GM19099 (cell line): ENCODE data around the gene AVPR1A.

Source experiments
- POLR2A ChIP-seq: IDR thresholded peaks from 3 replicates; pipeline ENCODE4 v1.6.1; 2011; ENCODE audit warnings: low read depth; ENCODE audit not compliant: insufficient read length; ENCODE audit errors: extremely low read depth

The AVPR1A gene

DNA sequence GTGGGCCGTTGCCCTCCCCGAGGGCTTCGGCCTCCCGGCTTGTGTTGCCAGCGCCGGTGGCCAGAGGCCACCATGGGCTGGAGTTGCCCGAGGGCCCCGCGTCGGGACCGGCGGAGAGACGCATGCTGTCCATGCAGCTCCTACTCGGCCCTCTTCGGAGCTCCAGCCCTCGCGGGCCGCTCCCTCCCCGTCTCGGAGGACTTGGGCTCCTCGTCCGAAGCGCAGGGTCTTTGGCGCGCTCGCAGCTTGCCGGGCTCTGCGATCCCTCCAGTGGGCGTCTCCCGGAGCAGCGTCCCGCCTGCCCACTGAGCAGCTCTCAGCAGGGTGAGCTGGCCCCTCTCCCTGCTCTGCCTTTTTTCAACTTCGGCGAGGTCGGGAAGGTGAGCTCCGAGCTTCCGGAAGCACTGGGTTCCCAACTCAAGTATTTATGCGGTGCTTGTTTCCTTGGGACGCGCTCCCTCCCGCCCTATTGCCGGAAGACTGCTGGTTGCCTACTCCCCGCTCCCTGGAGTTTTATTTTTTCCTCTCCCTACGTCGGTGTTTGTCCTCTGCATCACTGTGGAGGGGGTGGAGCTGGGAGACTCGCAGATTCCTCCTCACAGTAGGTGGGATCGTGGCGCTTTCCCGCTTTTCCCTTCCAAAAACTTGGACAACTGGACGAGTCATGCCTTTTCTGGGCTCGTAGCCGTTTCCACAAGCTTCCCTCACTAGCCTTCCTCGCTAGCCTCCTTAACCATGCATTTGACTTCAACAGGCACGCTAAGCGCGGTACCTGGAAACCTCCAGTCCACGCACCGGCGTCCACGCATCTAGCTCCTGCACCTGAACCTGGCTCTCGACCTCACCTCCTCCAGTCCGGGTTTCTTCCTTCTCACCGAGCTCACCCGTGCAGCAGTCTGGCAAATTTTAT lies at the start of gene AVPR1A:
Gene AVPR1A, minus strand, starts transcription at position 489 of the 910 bp plus-strand sequence. Its CDS starts 365 bp downstream, at position 124.
- no peak for TF ChIP-seq POLR2A

DNA sequence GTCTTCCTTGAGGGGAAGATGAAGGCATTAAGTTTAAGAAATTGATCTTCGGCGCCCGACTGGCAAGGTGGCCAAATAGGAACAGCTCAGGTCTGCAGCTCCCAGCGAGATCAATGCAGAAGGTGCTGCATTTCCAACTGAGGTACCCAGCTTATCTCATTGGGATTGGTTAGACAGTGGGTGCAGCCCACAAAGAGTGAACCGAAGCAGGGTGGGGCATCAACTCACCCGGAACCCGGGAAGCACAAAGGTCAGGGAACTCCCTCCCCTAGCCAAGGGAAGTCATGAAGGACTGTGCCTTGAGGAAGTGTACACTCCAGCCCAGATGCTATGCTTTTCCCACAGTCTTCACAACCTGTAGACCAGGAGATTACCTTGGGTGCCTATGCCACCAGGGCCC lies 45.2 kb upstream of the AVPR1A start:
- no peak for TF ChIP-seq POLR2A

DNA sequence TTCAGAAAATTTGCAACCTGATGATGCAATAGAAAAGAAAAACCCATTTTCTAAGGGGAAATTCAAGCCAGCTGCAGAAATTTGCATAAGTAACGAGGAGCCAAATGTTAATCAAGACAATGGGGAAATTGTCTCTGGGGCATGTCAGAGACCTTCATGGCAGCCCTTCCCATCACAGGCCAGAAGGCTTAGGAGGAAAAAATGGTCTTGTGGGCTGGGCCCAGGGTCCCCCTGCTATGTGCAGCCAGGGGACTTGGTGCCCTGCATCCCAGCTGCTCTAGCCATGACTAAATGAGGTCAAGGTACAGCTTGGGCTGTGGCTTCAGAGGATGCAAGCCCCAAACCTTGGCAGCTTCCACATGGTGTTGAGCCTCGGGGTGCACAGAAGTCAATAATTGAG lies 28.2 kb upstream of the AVPR1A start:
- TF ChIP-seq POLR2A, result no peak

DNA sequence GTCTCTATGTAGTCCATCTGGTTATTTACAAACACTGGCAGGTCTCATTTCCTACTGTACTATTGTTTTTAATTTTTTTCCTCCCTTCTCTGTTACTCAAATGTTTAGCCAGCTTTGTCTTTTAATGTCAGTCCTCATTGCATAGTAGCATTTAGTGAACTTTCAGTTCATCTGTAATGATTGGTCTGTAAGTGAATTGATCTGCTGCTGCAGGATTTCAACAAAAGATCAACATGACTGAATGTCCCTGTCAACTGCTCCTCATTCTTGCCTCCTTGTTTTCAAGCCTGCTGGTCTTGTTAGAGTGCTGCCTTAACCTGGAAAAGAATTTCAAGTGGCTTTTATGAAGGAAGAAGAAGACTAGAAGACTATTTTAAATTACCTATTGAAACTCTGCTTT lies 19.3 kb upstream of the AVPR1A start:
- no peak for TF ChIP-seq POLR2A

DNA sequence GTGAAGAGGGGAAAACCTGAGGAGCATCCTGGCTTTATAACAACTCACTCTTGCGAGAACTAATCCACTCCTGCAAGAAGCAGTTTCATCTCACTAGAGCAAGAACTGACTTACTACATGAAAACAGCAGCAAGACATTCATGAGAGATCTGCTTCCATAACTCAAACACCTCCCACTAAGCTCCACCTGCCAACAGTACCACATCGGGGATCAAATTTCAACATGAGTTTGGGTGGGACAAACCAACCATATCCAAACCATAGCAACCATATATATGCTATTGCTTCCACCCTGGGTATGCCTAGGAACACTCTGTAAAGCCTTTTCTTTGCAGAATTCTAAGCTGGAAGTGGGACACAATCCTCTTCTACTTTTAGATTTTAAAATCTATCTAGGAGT lies 13.9 kb upstream of the AVPR1A start:
- no peak for TF ChIP-seq POLR2A

DNA sequence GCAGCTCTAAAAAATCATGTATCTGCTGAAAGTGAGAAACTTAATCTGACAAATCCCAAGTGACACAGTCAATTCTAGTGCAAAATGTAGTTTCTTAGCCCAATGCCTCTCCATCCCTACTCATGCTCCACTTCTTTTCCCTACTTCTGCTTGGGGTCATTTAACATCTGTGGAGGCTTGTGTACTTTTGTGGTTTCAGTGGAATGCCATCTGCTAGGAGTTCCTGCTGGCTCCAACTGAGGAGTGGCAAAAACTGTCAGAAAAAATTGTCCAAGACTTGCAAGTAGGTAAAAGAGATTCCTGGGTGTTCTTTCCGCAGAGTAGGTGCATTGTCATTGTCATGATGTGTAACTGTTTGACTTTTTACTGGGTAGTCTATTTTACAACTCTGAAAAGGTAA lies 12.5 kb upstream of the AVPR1A start:
- no peak for TF ChIP-seq POLR2A

DNA sequence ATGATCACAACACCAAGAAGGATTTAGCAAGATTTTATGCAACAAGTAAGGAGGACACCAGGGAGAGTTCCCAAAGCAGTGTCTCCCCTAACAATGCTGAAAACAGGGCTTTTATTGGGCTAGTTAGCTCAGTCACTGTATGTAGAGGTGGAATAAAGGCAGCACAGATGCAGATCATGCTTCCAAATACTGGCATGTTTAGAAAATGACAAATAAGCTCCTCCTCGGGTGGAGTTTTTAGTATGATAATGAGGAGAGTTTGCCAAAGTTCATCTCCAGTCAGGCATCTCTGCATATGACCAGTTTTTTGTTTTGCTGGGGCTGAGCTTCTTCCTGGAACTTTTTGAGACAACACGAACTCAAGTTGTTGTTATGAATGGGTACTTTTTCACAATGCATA lies 4.4 kb upstream of the AVPR1A start:
- no peak for TF ChIP-seq POLR2A

DNA sequence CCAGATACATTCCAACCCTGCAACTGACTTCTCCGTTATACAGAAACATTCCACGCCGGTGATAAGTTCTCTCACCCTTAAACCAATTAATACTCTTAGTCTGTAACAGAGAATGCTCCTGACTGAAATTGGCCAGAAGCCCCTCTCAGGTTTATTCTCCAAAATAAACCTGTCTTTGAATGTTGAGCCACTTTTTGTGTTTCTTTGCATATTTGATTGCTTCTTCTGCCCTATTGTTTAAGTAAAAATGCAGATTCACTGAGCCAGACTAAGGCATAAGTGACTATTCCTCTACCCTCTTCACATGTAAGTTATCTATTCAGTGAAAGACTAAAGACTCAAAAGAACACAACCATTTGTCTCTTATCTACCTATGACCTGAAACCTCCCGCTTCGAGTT lies 3.6 kb upstream of the AVPR1A start:
- no peak for TF ChIP-seq POLR2A

DNA sequence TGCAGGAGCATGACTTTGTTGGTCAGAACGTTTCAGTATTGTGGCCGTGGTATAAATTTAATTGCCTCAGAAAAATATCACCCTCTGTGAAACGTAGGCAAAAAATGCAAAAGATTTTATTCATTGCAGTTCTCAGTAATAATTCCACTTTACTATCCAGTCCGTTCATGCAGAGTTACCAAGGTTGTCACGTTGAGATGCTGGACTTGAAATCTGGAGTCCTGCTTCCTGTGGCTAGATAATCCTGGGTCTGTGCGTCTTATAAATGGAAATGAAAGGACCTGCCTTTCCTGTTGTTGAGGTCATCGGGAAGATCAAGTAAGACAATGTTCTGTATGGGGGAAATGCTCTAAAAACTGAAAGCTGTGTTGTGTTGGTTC lies 1.3 kb upstream of the AVPR1A start:
- no peak for TF ChIP-seq POLR2A

DNA sequence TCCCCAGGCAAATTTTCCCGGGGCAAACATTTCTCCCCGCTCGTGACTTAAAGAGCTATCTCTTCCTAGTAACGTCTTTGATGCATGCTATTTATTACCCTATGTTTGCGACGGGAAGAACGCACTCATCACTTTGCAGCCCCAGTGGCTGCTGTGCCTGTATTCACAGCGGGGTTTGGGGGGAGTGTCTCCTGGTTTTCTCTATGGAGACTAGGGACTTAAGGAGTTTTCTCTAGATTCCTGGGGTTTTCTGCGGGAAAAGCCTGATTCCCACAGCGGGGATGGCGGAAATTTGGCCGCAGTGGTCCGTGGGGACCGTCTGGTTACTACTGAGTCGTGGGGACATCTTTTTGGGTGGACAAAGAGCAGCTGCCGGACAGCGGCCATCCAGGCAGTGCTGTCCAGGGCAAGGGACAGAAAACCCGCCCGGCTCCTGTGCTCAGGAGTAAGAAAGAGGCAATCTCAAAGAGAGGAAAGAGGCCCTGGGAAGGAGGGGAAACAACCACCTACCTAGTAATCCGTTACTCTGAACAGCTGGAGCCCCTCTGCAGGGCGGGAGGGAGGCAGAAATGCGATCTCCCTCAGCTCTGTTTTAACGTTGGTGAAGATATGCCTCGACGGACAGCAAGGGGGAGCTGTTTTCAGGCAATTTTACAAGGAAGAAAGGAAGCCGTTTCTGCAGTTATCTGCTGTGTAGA lies 771 bp upstream of the AVPR1A start:
- TF ChIP-seq POLR2A, result no peak

DNA sequence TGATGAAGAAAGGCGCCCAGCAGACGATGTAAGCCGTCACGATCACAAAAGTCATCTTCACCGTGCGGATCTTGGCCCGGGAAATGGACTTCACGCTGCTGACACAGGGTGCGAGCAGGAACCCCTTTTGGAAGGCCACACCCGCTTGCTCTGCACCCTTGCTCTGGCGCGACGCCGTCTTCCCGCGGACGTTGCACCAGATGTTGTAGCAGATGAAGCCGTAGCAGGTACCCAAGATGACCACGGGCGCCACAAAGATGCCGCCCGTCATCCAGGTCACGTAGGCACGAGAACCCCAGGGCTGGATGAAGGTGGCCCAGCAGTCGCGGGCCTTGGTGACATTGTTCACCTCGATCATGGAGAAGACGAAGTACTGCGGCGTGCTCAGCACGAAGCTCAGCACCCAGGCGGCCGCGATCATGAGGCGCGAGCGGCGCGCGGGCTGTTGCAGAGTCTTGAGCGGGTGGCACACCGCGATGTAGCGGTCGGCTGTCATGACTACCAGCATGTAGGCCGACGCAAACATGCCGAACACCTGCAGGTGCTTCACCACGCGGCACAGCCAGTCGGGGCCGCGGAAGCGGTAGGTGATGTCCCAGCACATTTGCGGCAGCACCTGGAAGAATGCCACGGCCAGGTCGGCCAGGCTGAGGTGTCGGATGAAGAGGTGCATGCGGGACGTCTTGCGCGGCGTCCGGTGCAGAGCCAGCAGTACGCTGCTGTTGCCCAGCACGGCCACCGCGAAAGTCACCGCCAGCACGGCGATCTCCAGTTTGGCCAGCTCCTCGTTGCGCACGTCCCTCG lies 890 bp downstream of the AVPR1A start:
- TF ChIP-seq POLR2A, result no peak

DNA sequence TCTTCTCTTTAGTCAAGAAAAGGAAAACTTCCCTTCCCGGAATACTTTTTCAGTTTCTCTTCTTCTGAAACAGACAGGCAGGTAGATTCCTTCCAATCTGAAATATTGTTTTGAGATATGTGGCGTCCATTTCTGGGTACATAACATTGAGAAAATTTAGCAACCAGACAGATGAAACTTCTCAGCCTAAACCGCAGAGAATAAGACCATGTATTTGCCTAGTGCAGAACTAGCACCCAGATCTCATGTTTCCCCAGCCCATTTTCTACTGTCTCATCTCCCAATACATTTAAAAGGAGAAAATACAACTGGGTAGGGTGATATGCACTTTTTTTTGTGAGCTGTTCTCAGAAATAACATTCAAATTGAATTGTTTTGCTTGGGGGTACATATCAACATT lies 6.4 kb downstream of the AVPR1A start:
- TF ChIP-seq POLR2A, result no peak

DNA sequence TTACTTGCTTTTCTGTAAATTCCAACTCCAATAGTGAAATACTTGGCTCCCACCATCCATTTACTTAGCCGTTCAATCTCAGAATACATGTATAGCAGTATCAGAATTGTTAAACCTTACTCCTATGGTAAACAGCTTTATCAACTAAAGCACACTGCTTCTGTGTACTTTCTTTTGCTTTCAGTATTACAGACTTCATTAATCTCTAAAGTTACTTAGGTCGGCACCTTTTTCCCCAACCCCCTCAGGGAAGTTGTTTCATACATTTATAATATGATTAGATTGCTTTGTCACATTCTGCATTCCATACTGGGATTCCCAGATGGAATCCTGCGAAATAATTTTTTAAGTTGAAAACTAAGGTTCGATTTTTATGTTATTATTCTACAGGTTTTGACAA lies 12.5 kb downstream of the AVPR1A start:
- no peak for TF ChIP-seq POLR2A

DNA sequence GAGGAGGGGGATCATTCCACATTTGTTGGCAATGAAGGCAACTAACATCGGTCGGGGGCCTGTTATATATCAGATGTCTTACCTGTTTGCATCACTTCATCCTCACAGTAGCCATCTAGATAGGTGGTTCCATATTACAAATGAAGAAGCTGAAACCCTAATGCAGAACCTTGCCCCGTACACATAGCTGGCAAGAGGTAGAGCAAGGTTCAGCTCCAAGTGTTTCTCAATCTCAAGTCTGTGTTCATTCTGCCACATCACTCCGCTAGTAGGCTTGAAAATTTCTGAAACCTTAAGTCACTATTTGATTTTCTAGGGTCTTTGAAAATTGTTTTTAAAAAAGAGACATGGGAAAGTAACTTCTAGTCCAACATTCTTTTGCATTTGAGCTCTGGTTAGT lies 17.0 kb downstream of the AVPR1A start:
- no peak for TF ChIP-seq POLR2A

DNA sequence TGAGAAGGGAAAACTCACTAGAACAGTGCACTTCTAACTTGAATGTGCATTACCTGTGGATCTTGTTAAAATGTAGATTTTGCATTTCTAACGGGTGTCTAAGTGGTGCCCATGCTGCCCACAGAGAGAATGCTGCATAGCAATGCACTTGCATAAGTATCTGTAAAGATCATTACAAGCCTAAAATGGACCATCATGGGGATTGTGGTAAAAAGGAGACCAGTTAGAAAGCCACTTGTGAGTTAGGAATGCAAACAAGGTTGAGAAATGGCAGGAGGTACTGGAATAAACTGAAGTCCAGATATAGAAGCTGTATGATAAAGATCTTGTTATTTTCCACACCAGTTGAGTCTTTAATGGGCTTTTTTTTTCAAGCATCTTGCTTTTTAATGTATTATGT lies 18.8 kb downstream of the AVPR1A start:
- no peak for TF ChIP-seq POLR2A
